Parathyroid adenoma (tissue), 2 donors: ENCODE data around the gene MCAT.

Experiments
- H2AFZ ChIP-seq: fragments of 300-600 bp; sonication (generic); one replicate; pipeline ENCODE4 v1.7.0; 2017; ENCODE audit warnings: antibody characterized with exemption, mild to moderate bottlenecking
- H3K27ac ChIP-seq: fragments of 300-600 bp; sonication (generic); one replicate; pipeline ENCODE4 v1.7.0; 2017
- H3K27me3 ChIP-seq: fragments of 300-600 bp; sonication (generic); one replicate; pipeline ENCODE4 v1.7.0; 2017; ENCODE audit warnings: low read length; ENCODE audit not compliant: control insufficient read depth, insufficient read depth
- H3K36me3 ChIP-seq: fragments of 300-600 bp; sonication (generic); one replicate; pipeline ENCODE4 v1.7.0; 2017; ENCODE audit warnings: low read length; ENCODE audit not compliant: control insufficient read depth, insufficient read depth
- H3K4me1 ChIP-seq: fragments of 300-600 bp; sonication (generic); one replicate; pipeline ENCODE4 v1.7.0; 2017; ENCODE audit warnings: control low read depth
- H3K4me2 ChIP-seq: fragments of 300-600 bp; sonication (generic); one replicate; pipeline ENCODE4 v1.7.0; 2017; ENCODE audit warnings: low read length
- H3K4me3 ChIP-seq: fragments of 300-600 bp; sonication (generic); one replicate; pipeline ENCODE4 v1.7.0; 2017; ENCODE audit warnings: low read depth, low read length
- H3K79me2 ChIP-seq: fragments of 300-600 bp; sonication (generic); one replicate; pipeline ENCODE4 v1.7.0; 2017; ENCODE audit warnings: control low read depth
- H3K9ac ChIP-seq: fragments of 300-600 bp; sonication (generic); one replicate; pipeline ENCODE4 v1.7.0; 2017; ENCODE audit warnings: mild to moderate bottlenecking
- H3K9me3 ChIP-seq: fragments of 300-600 bp; sonication (generic); one replicate; pipeline ENCODE4 v1.7.0; 2017; ENCODE audit warnings: low read length; ENCODE audit not compliant: control insufficient read depth
- TF ChIP-seq, protein P1 (sequence below): fragments of 300-600 bp; sonication (generic); IDR thresholded peaks from one replicate; pipeline ENCODE4 v1.7.0; 2017; ENCODE audit warnings: antibody characterized with exemption, mild to moderate bottlenecking
- donor health status: primary hyperparathyroidism.

MCAT gene

DNA sequence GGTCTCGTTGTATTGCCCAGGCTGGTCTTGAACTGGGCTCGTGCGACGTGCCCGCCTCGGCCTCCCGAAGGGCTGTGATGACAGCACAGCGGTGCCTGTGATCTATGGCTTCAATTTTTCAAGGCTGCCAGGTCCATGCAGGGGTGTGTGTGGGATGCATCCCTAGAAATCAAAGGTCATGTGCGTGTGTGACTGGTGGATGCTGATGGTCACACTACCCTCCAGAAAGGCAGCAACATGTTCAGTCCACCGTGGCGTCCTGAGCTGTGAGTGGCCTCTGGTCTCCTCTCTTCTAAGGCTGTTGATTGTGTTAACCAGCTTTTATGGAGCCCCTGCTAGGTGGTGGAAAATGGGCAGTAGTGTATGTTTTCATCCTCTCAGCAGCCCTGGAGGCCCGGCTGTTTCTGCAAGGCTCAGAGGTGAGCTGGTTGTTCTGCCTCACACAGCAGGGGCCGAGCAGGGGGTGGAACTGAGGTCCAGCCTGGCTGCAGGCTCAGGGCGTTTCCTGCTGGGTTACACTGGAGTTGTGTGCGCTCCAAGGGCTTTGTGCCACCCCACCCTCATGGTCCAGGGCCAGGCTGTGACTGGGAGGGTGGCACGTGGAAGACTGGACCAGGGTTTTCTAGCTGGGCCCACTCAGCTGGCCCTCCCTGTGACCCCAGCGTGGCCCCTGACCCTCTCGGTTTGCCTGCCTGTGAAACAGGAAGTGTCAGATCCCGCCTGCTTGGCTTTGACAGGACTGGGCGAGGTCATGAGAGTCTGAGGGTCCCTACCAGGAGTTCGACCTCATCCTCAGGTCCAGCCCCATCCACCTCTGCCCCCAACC, 25.0 kb downstream of the MCAT start:
- no peak overlapping the region for H3K9ac ChIP-seq

DNA sequence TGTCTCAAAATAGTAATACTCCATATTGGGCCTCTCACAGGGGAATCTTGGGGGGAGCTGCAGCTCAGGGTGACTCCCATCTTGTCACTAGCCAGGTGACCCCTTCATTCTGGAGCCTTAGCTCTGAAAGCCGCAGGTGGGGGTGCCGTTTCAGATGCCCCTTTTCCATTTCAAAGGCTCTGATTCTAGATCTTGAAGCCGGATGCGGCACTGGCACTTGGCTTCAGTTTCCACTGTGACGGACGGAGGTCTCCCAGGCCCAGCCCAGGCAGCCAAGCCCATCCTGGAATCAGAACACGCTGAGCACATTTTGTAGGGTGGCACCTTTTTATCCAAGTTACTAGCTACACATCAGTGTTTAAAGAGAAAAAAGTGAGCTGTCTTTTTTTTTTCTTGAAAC, 26.3 kb downstream of the MCAT start:
- no peak overlapping the region for H3K27ac ChIP-seq
- no peak overlapping the region for H2AFZ ChIP-seq
- TF ChIP-seq, protein P1, sequence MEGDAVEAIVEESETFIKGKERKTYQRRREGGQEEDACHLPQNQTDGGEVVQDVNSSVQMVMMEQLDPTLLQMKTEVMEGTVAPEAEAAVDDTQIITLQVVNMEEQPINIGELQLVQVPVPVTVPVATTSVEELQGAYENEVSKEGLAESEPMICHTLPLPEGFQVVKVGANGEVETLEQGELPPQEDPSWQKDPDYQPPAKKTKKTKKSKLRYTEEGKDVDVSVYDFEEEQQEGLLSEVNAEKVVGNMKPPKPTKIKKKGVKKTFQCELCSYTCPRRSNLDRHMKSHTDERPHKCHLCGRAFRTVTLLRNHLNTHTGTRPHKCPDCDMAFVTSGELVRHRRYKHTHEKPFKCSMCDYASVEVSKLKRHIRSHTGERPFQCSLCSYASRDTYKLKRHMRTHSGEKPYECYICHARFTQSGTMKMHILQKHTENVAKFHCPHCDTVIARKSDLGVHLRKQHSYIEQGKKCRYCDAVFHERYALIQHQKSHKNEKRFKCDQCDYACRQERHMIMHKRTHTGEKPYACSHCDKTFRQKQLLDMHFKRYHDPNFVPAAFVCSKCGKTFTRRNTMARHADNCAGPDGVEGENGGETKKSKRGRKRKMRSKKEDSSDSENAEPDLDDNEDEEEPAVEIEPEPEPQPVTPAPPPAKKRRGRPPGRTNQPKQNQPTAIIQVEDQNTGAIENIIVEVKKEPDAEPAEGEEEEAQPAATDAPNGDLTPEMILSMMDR: no peak
- no peaks in the 10 kb centered on the region for H3K27me3 ChIP-seq
- no peaks in the 10 kb centered on the region for H3K36me3 ChIP-seq
- no peaks in the 10 kb centered on the region for H3K9me3 ChIP-seq
- H3K79me2 ChIP-seq: no peaks in the 10 kb centered on the region
- no peak overlapping the region for H3K4me3 ChIP-seq
- no peaks in the 10 kb centered on the region for H3K4me1 ChIP-seq
- no peak overlapping the region for H3K9ac ChIP-seq
- H3K4me2 ChIP-seq: no peak overlapping the region

More for the DNA sequence above, 25.0 kb downstream of the MCAT start:
- no peaks in the 10 kb centered on the region for H3K79me2 ChIP-seq
- H3K27ac ChIP-seq: no peak overlapping the region
- TF ChIP-seq, protein P1: no peak
- H3K4me3 ChIP-seq: no peak overlapping the region
- H3K36me3 ChIP-seq: no peaks in the 10 kb centered on the region
- H2AFZ ChIP-seq: no peak overlapping the region
- no peaks in the 10 kb centered on the region for H3K4me1 ChIP-seq
- no peaks in the 10 kb centered on the region for H3K27me3 ChIP-seq
- no peaks in the 10 kb centered on the region for H3K9me3 ChIP-seq
- H3K4me2 ChIP-seq: no peak overlapping the region

DNA sequence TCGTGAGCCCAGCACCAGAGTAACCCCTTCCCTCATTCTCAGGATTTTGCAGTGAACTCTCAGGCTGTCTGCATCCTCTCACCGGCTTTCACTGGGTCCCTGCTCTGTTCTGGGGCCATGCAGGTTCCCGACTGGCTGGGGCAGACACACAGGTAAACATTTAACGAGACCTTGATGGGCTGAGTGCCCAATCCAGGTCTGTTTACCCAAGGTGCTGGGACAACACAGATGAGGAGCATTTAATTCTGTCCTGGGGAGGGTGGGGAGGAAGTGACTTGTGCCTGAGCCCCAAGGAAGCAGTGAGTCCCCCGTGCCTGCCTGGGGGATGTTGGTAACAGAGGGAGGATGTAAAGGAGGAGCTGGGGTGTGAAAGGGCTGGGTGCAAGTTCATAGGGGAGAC, 28.2 kb downstream of the MCAT start:
- Histone ChIP-seq H3K9ac (no peak overlapping the region), H3K27ac (no peak overlapping the region), H3K4me3 (no peak overlapping the region), H3K4me2 (no peak overlapping the region), H3K27me3 (no peaks in the 10 kb centered on the region), H3K36me3 (no peaks in the 10 kb centered on the region), H2AFZ (no peak overlapping the region), H3K9me3 (no peaks in the 10 kb centered on the region), H3K4me1 (no peaks in the 10 kb centered on the region), H3K79me2 (no peaks in the 10 kb centered on the region)
- TF ChIP-seq, protein P1: no peak

DNA sequence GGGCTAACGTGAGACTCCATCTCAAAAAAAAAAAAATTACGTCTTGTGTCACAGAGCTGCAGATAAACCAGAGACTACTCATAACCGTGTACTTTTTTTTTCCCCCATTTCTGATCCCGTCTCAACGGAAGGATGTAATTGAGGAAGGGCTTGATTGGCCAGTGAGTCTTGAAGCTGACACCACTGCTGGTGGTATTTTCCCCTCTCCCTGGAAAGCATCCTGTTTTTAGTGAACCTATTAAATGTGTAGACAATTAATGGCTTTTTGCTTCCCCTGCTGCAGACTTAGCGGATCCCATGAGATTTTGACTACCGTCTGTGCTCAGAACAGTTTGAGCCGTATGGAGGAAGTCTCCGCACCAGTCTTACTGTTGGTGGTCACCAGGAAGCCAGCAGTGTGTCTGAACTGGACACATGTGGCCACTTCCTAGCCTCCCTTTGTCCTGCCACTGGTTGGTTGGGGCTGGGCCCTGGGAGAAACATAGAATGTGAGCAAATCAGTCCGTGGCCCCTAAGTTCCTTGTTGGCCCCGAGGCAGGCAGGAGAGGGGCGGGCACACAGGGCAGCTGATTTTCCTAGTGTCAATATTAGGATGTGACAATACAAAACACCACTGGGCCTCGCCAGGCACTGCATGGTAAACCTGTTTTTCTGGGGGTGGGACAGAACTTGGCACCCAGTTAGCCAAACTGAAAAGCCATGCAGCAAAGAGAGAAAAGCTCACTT, 29.5 kb downstream of the MCAT start:
- Histone ChIP-seq H3K9me3 (no peaks in the 10 kb centered on the region), H3K27ac (no peak overlapping the region), H3K27me3 (no peaks in the 10 kb centered on the region), H3K4me1 (no peaks in the 10 kb centered on the region), H2AFZ (no peak overlapping the region), H3K4me2 (no peak overlapping the region), H3K9ac (no peak overlapping the region), H3K36me3 (no peaks in the 10 kb centered on the region), H3K79me2 (no peaks in the 10 kb centered on the region), H3K4me3 (no peak overlapping the region)
- TF ChIP-seq, protein P1: no peak
